LHCN-M2 (cell line): ENCODE results near the gene PPEF1. TPM values are rescaled to one million over a fixed set of nuclear protein-coding genes. Genes with fewer than 3 reads are reported as not detected.
"Not testable (repeated sequence)": the region's sequence is repeated elsewhere in the genome, so short reads cannot be mapped to it uniquely, and the experiment has no call there.

Experiments
- DNase-seq: peaks from one replicate; pipeline ENCODE4 v3.0.0-alpha.2; 2012; ENCODE audit warnings: low read depth
- total RNA-seq: library from RNA; depleted of rRNA; stranded (reverse); fragments of >200 nt; gene quantifications from 2 replicates; pipeline ENCODE4 v1.2.3, GENCODE V29; 2014

Gene PPEF1
- total RNA-seq, 1 experiment from 2014 or later: not detected

- DNase-seq: peak; percentile 30
These were observed 5.7 kb upstream of the PPEF1 start for GRCh38 chrX:18701621-18702361.

GRCh38 chrX:18702362-18703195 is 4.9 kb upstream of the PPEF1 start:
- DNase-seq: peak; percentile 29

GRCh38 chrX:18709833-18710232 is 2.4 kb downstream of the PPEF1 start:
- no peak for DNase-seq

- no peak for DNase-seq
These were observed 7.5 kb downstream of the PPEF1 start for GRCh38 chrX:18714910-18715309.

- DNase-seq: no peak
These were observed 12.4 kb downstream of the PPEF1 start for GRCh38 chrX:18719852-18720251.

- no peak for DNase-seq
These were observed 14.4 kb downstream of the PPEF1 start for GRCh38 chrX:18721683-18722499.

GRCh38 chrX:18722500-18723071 is 15.1 kb downstream of the PPEF1 start:
- DNase-seq: no peak

- no peak for DNase-seq
These were observed 18.0 kb downstream of the PPEF1 start for GRCh38 chrX:18725310-18725943.

- no peak for DNase-seq
These were observed 25.8 kb downstream of the PPEF1 start for GRCh38 chrX:18733287-18733686.

GRCh38 chrX:18739609-18740008 is 32.2 kb downstream of the PPEF1 start:
- DNase-seq: not testable (repeated sequence)

GRCh38 chrX:18748499-18748898 is 41.1 kb downstream of the PPEF1 start:
- DNase-seq: no peak

GRCh38 chrX:18753631-18754030 is 46.2 kb downstream of the PPEF1 start:
- no peak for DNase-seq

GRCh38 chrX:18755651-18756050 is 48.2 kb downstream of the PPEF1 start:
- DNase-seq: no peak

- no peak for DNase-seq
These were observed 50.8 kb downstream of the PPEF1 start for GRCh38 chrX:18757956-18758932.

- DNase-seq: no peak
These were observed 54.3 kb downstream of the PPEF1 start for GRCh38 chrX:18761750-18762149.

GRCh38 chrX:18763106-18763505 is 55.7 kb downstream of the PPEF1 start:
- DNase-seq: not testable (repeated sequence)

- DNase-seq: no peak
These were observed 61.9 kb downstream of the PPEF1 start for GRCh38 chrX:18769364-18769763.

- DNase-seq: no peak
These were observed 62.5 kb downstream of the PPEF1 start for GRCh38 chrX:18769812-18770573.

- DNase-seq: peak; percentile 84
These were observed 82.5 kb downstream of the PPEF1 start for GRCh38 chrX:18789916-18790315.
